Osteocyte (in vitro differentiated cells): ENCODE measurements around the gene BCAT1. TPM values are rescaled to one million over a fixed set of nuclear protein-coding genes. Genes with fewer than 3 reads are reported as not detected.
A peak's percentile ranks its signal among the peaks of the same experiment; 100 is the strongest.

Experiments
- DNase-seq: peaks from one replicate; pipeline ENCODE4 v3.0.0; 2021; ENCODE audit warnings: mixed read lengths; ENCODE audit not compliant: unreplicated experiment; ENCODE audit errors: extremely low spot score
- H3K27ac Mint-ChIP-seq: one replicate; pipeline ENCODE4 v1.8.0; 2021; ENCODE audit warnings: mild to moderate bottlenecking, mixed read lengths; ENCODE audit not compliant: unreplicated experiment
- H3K27me3 Mint-ChIP-seq: one replicate; pipeline ENCODE4 v1.8.0; 2021; ENCODE audit warnings: mixed read lengths; ENCODE audit not compliant: unreplicated experiment
- H3K36me3 Mint-ChIP-seq: one replicate; pipeline ENCODE4 v1.8.0; 2021; ENCODE audit warnings: mixed read lengths; ENCODE audit not compliant: unreplicated experiment
- H3K4me1 Mint-ChIP-seq: one replicate; pipeline ENCODE4 v1.8.0; 2021; ENCODE audit warnings: mixed read lengths; ENCODE audit not compliant: unreplicated experiment
- H3K4me3 Mint-ChIP-seq: one replicate; pipeline ENCODE4 v1.8.0; 2021; ENCODE audit warnings: mild to moderate bottlenecking, moderate library complexity, mixed read lengths; ENCODE audit not compliant: unreplicated experiment
- H3K9me3 Mint-ChIP-seq: one replicate; pipeline ENCODE4 v1.8.0; 2021; ENCODE audit warnings: mixed read lengths; ENCODE audit not compliant: unreplicated experiment
- CTCF ChIP-seq: fragments of 200-600 bp; sonication (generic); IDR thresholded peaks from 2 replicates; pipeline ENCODE4 v1.5.0; 2021; ENCODE audit warnings: antibody characterized with exemption, mild to moderate bottlenecking, moderate library complexity
- total RNA-seq: library from RNA; stranded (reverse); gene quantifications from 2 replicates; pipeline ENCODE4 v1.2.1, GENCODE V29; 2021

The BCAT1 gene
- total RNA-seq, 1 donor from 2014 or later = 155 TPM

- Mint-ChIP-seq H3K27me3 (peaks cover 13% of the 10 kb centered on the region), H3K9me3 (no peaks in the 10 kb centered on the region), H3K36me3 (no peaks in the 10 kb centered on the region), H3K4me1 (no peaks in the 10 kb centered on the region), H3K4me3 (no peak overlapping the region), H3K27ac (no peak overlapping the region)
- no peak for TF ChIP-seq CTCF
- no peak for DNase-seq
These were observed 160.0 kb downstream of the BCAT1 start for GRCh38 chr12:24788886-24789285.

- H3K27ac Mint-ChIP-seq = no peak overlapping the region
- peak; percentile 50 for TF ChIP-seq CTCF
- peaks cover 37% of the 10 kb centered on the region for H3K4me1 Mint-ChIP-seq
- no peaks in the 10 kb centered on the region for H3K36me3 Mint-ChIP-seq
- peaks cover 24% of the 10 kb centered on the region for H3K27me3 Mint-ChIP-seq
- no peaks in the 10 kb centered on the region for H3K9me3 Mint-ChIP-seq
- no peak for DNase-seq
- no peak overlapping the region for H3K4me3 Mint-ChIP-seq
These were observed 168.1 kb downstream of the BCAT1 start for GRCh38 chr12:24780697-24781368.

DNA sequence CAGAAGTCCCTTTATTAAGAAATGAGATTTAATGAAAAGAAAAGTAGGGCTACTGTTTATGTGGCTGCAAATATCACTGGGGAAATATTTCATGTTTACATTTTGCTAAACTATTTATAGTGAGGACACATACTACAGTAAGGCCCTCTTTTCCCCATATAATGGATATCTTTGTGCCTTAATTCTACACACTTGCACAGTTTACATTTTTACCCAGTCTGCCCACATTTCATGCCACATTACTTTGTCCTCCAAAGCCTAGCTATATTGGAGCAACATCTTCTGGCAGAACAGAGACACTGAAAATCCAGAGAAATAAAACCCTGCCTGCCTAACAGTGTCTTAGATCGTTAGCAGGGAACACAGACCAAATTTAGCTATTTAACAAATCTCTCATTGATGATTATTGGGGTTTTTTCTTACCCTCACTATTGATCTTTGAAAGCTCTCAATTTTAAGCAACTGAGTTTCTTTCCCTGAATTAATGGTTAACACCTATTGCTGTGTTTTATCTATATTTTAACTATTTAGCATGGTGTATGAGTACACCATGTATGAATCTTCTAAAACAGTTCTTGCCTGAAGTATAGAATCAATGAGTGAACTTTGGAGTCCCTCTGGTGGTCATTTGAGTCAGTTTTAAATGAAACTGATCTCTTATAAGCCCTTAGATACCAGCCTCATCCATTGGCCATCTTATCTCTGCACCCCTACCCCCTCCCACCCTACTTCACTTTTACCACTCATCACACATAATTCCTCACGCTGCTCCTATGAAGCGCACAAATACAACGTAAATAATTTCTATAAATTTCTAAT is 170.2 kb downstream of the BCAT1 start:
- DNase-seq = no peak
- Mint-ChIP-seq H3K27ac (no peak overlapping the region), H3K4me1 (peaks cover 43% of the 10 kb centered on the region)

GRCh38 chr12:24777359-24777758 is 171.5 kb downstream of the BCAT1 start:
- Mint-ChIP-seq H3K9me3 (peaks cover 4% of the 10 kb centered on the region), H3K27me3 (peaks cover 9% of the 10 kb centered on the region), H3K36me3 (no peaks in the 10 kb centered on the region), H3K27ac (peak overlapping the region; percentile 50), H3K4me1 (peaks cover 43% of the 10 kb centered on the region), H3K4me3 (no peak overlapping the region)
- DNase-seq = no peak
- TF ChIP-seq CTCF = no peak

More for the DNA sequence above, 170.2 kb downstream of the BCAT1 start:
- peak; percentile 69 for TF ChIP-seq CTCF
- Mint-ChIP-seq H3K27me3 (peaks cover 18% of the 10 kb centered on the region), H3K4me3 (no peak overlapping the region), H3K9me3 (peaks cover 4% of the 10 kb centered on the region), H3K36me3 (no peaks in the 10 kb centered on the region)

DNA sequence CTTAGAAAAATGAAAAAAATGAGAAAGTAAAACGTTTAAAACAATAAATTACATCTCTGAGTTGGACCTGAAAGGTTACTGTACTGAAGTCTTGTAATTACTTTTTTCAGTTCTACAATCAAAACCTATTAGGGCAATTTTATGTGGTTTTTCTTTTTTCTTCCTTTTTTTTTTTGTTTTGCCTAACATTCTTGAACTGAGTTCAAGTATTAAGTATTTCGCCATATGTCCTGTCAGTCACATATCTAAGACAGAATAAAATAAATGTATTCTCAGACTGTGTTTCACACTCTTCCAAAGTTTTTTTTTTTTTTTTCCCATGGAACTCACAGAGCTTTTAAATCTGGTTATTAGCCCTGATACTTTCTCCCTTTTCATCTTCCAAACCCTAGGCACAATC is 172.0 kb downstream of the BCAT1 start:
- H3K36me3 Mint-ChIP-seq = no peaks in the 10 kb centered on the region
- DNase-seq = no peak
- H3K27me3 Mint-ChIP-seq = peaks cover 6% of the 10 kb centered on the region
- H3K9me3 Mint-ChIP-seq = peaks cover 4% of the 10 kb centered on the region
- TF ChIP-seq CTCF = no peak
- H3K4me1 Mint-ChIP-seq = peaks cover 43% of the 10 kb centered on the region
- H3K4me3 Mint-ChIP-seq = no peak overlapping the region
- peak overlapping the region; percentile 50 for H3K27ac Mint-ChIP-seq
